ENCODE results near the gene KIRREL1. TPM values are rescaled to one million over a fixed set of nuclear protein-coding genes. Genes with fewer than 3 reads are reported as not detected.

Gene KIRREL1
- total RNA-seq, 1 donor from 2014 or later: 2.2 TPM

- no peak for ATAC-seq
- no peak for DNase-seq (ENCODE audit: low spot score)
Observed at GRCh38 chr1:158027508-158027907, 34.1 kb downstream of the KIRREL1 start.

- DNase-seq (ENCODE audit: low spot score) (no peak), ATAC-seq (no peak)
Observed at GRCh38 chr1:158028969-158029368, 35.5 kb downstream of the KIRREL1 start.

- DNase-seq (ENCODE audit: low spot score) (no peak), ATAC-seq (no peak)
Observed at GRCh38 chr1:158035014-158035413, 41.6 kb downstream of the KIRREL1 start.

GRCh38 chr1:158035976-158036583 lies 42.6 kb downstream of the KIRREL1 start:
- DNase-seq (ENCODE audit: low spot score) (no peak), ATAC-seq (peak; percentile 57)

- DNase-seq (ENCODE audit: low spot score): no peak
- no peak for ATAC-seq
Observed at GRCh38 chr1:158037008-158037865, 43.8 kb downstream of the KIRREL1 start.

GRCh38 chr1:158037866-158038359 lies 44.5 kb downstream of the KIRREL1 start:
- ATAC-seq (no peak), DNase-seq (ENCODE audit: low spot score) (no peak)

GRCh38 chr1:158038793-158039192 lies 45.3 kb downstream of the KIRREL1 start:
- ATAC-seq (no peak), DNase-seq (ENCODE audit: low spot score) (no peak)

GRCh38 chr1:158039380-158039779 lies 45.9 kb downstream of the KIRREL1 start:
- ATAC-seq: no peak

GRCh38 chr1:158040323-158040722 lies 46.9 kb downstream of the KIRREL1 start:
- no peak for ATAC-seq
- DNase-seq (ENCODE audit: low spot score): no peak

More at GRCh38 chr1:158039380-158039779, 45.9 kb downstream of the KIRREL1 start:
- DNase-seq (ENCODE audit: low spot score): no peak

GRCh38 chr1:158043232-158043631 lies 49.8 kb downstream of the KIRREL1 start:
- ATAC-seq (no peak), DNase-seq (ENCODE audit: low spot score) (no peak)

- ATAC-seq: peak; percentile 15
- no peak for DNase-seq (ENCODE audit: low spot score)
Observed at GRCh38 chr1:158045639-158046038, 52.2 kb downstream of the KIRREL1 start.

- ATAC-seq (no peak), DNase-seq (ENCODE audit: low spot score) (no peak)
Observed at GRCh38 chr1:158046715-158047510, 53.5 kb downstream of the KIRREL1 start.

- DNase-seq (ENCODE audit: low spot score) (no peak), ATAC-seq (no peak)
Observed at GRCh38 chr1:158048371-158049067, 55.1 kb downstream of the KIRREL1 start.

- ATAC-seq (no peak), DNase-seq (ENCODE audit: low spot score) (no peak)
Observed at GRCh38 chr1:158049853-158050252, 56.4 kb downstream of the KIRREL1 start.

GRCh38 chr1:158053276-158053675 lies 59.8 kb downstream of the KIRREL1 start:
- ATAC-seq (no peak), DNase-seq (ENCODE audit: low spot score) (no peak)

- no peak for DNase-seq (ENCODE audit: low spot score)
- no peak for ATAC-seq
Observed at GRCh38 chr1:158054721-158055120, 61.3 kb downstream of the KIRREL1 start.

- DNase-seq (ENCODE audit: low spot score): no peak
- ATAC-seq: peak; percentile 37
Observed at GRCh38 chr1:158055854-158056253, 62.4 kb downstream of the KIRREL1 start.

GRCh38 chr1:158056498-158056897 lies 63.1 kb downstream of the KIRREL1 start:
- DNase-seq (ENCODE audit: low spot score) (no peak), ATAC-seq (no peak)

- ATAC-seq (no peak), DNase-seq (ENCODE audit: low spot score) (no peak)
Observed at GRCh38 chr1:158058237-158058985, 65.0 kb downstream of the KIRREL1 start.

- ATAC-seq (no peak), DNase-seq (ENCODE audit: low spot score) (no peak)
Observed at GRCh38 chr1:158059984-158060383, 66.5 kb downstream of the KIRREL1 start.

Measured in left lobe of liver (tissue), 2 donors.